HG03196 (cell line): ENCODE data around the gene ADGRB2.

Experiments used
- ATAC-seq: cut with Tn5 transposase; IDR thresholded peaks from one replicate; pipeline ENCODE4 v1.9.1; 2021; ENCODE audit not compliant: unreplicated experiment

Gene ADGRB2

GRCh38 chr1:31704271-31705079 is 59.7 kb downstream of the ADGRB2 start:
- no peak for ATAC-seq

DNA sequence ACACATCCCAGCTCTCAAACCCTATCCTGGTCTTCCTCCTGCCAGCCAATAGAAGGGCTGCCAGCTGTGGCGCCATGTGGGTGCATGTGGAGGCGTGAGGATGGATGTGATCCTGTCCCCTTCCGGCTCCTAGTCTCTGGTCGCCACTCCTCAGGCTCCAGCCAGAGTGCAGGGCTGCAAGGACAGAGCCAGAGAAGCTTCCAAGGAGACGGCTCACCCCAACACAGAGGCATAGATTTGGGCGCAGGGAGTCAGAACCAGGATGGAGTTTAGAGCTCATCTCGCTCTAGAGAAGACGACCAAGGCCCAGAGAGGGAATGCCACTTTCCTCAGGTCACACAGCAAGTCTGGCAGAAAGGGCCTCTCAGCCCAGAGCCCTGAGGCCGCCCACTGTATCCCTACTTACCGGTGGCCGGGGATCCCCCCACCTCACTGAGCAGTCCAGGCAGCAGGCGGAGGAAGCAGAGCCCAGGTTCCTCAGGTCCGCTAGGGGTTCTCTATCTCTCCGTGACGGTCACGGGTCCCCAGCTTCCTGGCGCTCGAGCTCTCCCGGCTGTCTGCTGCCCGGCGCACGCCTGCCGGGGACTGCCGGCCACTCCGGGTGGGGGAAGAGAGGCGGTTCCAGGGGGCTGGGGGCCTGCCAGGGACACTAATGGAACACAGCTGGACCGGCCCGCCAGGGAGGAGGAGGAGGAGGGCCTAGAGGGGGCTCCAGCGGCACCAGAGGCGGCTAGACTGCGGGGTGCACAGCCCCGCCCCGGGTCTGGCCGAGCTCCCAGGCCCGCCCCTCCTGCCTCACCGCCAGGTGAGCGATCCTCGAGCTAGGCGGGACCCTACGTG is 60.5 kb downstream of the ADGRB2 start, which contains the start of gene COL16A1:
COL16A1 (minus strand) TSS at position 587 of the 840 bp plus-strand sequence. CDS start 1,824 bp downstream, outside the sequence.
- ATAC-seq: no peak

DNA sequence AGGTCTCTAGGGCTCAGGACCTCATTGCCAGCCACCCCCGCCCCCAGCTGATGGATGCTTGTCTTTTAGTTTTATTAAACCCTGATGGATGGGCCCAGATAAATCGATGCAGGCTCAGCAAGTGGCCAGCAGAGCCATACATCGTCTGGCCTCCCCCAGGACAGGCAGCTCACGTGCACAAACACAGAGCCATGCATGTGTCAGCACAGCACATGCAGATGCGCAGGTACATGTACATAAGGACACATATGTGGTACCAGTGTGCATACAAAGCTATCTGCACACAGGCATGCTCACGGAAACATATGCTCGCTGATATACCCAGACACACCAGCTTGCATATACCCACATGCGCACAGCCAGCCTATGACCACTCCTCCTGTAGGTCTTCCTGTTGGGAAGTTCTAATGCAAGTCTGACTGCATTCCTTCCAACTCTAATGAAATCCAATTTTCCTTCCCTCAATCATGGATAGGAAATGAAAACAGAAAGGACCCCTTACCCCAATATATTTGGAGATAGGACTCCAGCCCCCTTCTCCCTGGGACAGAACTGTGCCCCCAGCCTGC is 61.2 kb downstream of the ADGRB2 start:
- ATAC-seq: no peak

DNA sequence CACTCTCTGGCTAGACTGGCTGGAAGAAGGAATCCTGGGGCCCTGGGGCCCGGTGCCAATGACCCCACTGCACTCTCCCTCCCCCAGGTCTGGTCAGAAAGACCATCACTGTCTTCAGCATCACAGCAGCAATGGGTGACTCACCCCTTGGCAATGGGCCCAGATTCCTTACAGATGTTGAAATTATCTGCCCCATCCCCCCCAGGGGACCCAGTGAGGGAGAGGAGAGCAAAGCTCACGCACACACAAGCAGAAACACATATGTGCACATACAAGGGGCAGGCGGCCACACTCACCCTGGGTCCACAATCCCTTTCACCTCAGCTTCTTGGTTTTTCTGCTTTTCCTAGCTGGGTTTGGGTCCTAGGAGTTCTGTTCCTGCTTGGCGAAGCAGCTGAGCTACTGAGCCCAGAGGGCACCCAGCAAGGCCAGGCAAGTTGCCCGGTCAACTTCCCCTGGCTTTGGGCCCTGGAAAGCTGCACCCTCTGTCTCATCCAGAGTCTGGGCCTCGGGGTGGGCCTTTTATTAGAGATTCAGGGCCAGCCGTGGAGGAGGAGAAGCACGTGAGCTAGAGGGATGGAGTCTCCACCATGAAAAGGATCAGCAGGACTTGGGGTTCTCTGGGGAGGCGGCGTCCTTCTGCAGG is 62.9 kb downstream of the ADGRB2 start:
- ATAC-seq: no peak

DNA sequence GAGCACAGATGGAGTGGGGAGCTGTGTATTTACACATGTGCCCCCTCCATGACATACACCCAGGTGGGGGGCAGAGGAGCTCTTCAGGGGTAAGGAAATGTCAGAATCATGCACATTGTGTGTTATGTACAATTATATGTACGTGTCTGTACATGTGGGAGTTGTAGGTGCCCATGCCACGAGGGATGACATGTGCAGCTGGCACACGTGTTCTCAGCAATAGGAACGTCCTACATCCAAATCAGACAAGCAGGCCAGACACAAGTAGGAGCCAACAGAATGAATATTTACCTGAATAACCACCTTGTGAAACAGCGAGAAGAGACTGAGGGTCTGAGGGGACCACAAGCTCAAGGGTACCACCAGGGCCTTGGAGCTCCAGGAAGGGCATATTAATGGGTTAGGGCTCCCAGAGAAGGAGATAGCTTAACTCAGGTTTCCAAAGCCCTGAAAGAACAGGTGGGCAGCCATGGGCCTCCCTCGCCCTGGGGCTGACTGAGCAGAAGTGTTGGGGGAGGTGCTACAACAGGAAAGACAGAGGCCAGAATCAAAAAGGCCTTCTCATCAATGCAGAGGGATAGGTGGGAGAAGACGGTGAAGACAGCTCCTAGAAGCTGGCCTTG is 63.6 kb downstream of the ADGRB2 start:
- no peak for ATAC-seq

DNA sequence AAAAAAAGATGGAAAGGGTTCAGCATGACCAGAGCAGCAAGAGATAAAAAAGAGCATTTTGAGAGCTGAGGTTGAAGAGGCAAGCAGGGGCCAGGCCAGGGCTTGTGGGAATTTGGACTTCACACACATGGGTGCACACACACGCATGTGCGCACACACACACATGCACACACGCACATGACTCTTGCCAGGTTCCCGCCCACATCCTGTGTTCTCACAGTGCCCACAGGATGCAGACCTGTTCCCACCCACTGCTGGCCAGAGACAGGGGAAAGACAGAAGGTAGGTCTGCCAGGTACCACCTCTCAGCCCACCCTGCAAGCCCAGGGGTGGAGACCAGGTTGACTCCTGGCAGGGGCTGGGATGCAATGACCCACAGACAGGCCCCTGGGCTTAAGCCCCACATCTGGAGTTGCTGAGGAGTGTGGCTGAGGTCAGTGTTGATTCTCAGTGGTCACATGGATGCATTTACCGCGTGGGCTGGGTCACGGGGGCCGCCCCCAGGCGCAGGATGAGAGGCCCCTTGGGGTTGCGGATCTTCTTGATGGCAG is 64.7 kb downstream of the ADGRB2 start:
- ATAC-seq: no peak

DNA sequence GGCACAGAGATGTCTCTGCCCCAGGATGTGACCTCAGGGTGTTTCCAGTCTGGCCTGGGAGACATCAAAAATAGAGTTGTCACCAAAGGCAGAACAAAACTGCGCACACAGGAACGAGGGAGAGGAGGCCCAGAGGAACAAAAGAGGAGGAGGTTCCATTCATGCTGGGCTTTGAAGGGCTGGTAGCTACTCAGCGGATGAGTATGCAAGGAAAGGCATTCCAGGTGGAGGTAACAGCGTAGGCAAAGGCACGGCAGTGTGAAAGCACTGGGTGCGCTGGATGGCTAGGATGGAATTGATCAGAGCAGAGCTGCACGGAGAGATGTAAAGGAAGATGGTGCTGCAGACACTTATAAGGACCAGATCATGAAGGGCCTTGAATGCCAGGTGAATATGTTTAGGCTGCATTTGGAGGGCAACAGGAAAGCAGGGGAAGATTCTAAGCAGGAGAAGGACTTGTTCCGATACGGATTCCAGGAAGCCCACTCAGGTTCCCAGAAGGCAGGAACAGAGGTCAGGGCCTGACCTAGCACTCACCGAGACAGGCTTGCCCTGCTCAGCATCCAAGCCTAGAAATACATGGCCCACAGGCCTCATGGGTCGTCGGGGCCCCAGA is 66.7 kb downstream of the ADGRB2 start:
- no peak for ATAC-seq

GRCh38 chr1:31696242-31696641 is 67.9 kb downstream of the ADGRB2 start:
- ATAC-seq: no peak

DNA sequence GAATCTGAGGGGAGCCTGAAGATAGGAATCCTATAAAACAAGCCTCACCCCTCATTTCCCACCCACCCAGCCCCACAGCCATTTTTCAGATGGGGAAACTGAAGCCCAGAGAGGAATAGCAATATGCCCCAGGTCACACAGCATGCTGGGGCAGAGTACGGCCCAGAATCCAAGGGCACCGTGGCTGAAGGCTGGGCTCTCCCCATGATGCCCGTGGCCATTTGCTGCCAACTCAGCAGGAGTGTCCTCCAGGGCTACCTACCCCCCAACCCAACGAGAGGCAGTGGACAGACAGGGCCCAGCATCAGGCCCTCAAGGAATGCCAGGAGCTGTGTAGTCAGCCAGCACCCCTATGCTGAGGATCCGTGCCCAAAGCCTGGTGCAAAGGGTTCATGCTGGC is 68.8 kb downstream of the ADGRB2 start:
- no peak for ATAC-seq

DNA sequence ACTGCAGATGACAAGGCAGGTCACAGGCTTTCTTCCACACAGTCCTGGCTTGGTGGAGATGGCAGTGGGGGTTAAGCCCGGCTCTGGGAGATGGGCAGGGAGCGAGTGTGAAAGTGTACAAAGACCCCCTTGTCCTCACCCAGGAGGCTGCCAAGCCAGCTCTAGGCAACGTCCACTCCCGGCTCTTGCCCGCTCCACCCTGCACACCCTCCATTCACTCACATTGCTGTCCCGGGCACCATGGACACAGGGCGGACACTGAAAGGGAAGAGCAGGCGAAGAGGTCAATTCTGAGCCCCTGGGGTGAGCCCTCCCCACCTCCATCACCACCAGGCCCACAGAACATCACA is 69.2 kb downstream of the ADGRB2 start:
- no peak for ATAC-seq

DNA sequence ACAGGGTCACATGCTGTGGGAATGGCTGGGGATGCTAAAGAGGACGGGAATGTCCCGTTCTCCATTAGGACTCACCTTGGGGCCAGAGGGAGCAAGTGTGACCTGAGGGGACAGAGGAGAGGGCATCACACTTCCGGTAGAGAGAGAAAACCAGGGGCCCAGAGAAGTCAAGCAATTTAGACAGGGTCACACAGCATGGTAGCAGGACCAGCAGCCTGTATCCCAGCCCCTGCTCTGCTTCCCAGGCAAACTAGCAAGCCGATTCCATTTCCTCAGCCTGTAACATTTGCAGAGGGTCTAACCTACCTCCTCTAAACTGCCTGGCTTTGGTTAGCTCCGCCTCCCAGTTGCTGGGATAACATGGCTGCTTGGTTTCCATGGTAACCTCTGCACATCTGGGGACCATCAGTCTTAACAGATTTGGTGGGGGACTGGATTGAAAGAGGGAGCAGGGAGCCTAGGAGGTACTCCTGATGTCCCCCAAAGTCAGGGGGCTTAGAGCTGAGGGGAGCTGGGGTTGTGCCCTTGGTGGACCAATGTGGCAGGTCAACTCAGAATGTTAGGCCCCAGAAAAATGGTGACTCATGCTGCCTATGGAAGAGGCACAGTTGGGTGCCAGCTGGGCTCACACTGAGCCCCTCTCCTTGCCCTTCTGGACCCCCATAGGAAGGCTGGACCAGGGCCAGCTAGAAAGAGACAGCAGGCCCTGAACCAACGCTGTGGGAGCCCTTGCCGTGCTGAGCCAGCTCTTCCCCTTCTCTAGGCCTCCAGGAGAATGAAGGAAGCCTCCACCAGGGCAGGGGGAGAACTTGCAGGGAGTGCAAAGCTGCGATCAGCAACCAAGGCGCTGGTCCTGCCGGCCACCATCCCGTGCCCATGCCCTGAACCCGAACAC is 69.8 kb downstream of the ADGRB2 start:
- no peak for ATAC-seq

- ATAC-seq: no peak
These were observed 70.9 kb downstream of the ADGRB2 start for GRCh38 chr1:31693231-31693630.

- no peak for ATAC-seq
These were observed 72.2 kb downstream of the ADGRB2 start for GRCh38 chr1:31691951-31692350.

DNA sequence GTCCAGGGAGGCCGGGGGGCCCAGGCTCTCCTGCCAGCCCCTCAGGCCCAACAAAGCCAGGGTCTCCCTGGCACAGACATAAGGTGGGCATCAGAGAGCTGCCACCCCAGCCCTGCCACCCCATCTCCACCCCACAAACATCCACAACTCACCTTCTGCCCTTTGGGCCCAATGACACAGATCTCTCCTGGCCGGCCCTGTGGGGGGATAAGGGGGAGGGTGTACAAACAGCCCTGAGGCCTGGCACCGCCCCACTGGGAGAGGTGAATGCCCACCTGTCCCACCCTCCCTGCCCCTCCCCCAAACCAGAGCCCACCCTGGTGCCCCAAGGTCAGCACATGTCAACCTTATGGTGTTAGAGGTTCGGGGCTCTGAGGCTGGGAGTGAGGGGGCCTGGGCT is 72.7 kb downstream of the ADGRB2 start:
- no peak for ATAC-seq

DNA sequence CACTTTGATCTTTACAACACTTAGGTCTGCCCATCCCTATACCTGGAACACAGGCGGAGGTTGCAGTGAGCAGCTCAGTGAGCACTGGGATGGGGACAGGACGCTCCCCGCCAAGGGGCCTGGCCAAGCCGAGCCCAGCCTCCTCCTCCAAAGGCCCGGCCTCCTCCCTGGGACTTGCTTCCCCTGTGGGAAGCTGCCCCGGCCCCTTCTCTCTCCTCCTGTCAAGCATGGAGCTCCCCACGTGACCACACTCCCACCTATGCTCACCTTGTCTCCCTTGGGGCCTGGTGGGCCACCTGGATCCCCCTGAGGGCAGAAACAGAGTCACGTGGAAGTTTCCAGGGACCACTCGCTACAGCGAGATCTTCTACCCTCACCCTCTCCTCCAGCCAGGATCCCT is 73.2 kb downstream of the ADGRB2 start:
- no peak for ATAC-seq

DNA sequence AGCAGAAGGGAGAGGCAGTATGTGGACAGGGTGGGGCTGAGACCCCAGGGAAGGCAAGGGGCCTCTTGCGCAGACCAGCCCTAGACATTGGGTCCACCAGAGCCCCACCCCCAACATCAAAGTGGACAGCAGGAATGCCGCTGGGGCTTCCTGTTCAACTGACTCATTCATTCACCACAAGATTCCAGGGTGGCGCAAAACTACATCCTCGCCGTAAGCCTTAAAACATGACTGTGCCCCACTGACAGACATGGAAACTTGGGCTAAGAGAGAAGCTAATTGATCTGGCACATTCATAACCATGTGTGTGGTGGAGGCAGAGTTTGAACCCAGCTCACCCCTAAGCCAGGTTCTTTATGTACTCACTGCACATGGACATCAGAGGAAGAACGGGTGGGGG is 74.3 kb downstream of the ADGRB2 start:
- no peak for ATAC-seq

DNA sequence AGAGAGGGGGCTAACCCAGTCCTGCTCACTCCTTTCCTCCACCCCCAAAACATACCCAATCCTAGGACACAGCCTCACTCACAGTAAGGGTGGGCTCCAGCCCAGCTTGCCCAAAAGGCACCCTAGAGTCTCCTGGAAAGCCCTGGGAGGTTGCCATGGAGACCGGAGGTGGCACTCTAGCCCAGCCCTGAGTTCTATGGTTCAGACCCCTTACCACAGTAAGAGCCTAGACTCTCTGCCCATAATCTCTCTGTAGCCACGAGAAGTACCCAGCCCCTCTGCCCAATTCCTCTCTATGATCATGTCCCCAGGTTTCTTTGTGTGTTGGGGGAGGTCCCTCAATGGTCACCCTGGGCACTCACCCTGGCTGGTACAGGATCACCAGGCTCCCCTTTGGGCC is 74.8 kb downstream of the ADGRB2 start:
- ATAC-seq: no peak

- ATAC-seq: no peak
These were observed 75.8 kb downstream of the ADGRB2 start for GRCh38 chr1:31688233-31688918.

- ATAC-seq: no peak
These were observed 76.5 kb downstream of the ADGRB2 start for GRCh38 chr1:31687601-31688000.
